Activated B cell treated with CpG ODN at 0.5 μM for 24 hours (primary cell): ENCODE measurements around the gene EFNB3. TPM values are rescaled to one million over a fixed set of nuclear protein-coding genes. Genes with fewer than 3 reads are reported as not detected.

ENCODE experiments used
- ATAC-seq: fragments of 200-7000 bp; cut with Tn5 transposase; one replicate; pipeline ENCODE4 v1.10.0; 2021; ENCODE audit warnings: low read depth, mild to moderate bottlenecking, moderate library complexity
- CTCF ChIA-PET: fragments of 350-600 bp; sonication (Branson Sonifier 250); formaldehyde crosslinking; loops from one replicate; lab custom pipeline; 2021; ENCODE audit warnings: antibody characterized with exemption; lab: Charles Lee
- POLR2A ChIA-PET: fragments of 350-600 bp; sonication (Branson Sonifier 250); formaldehyde crosslinking; loops from one replicate; lab custom pipeline; 2021; ENCODE audit warnings: antibody characterized with exemption; lab: Charles Lee
- DNase-seq: peaks from one replicate; pipeline ENCODE4 v3.0.0; 2022
- H3K27ac Mint-ChIP-seq: one replicate; pipeline ENCODE4 v1.8.0; 2020; ENCODE audit warnings: mixed read lengths
- H3K27me3 Mint-ChIP-seq: one replicate; pipeline ENCODE4 v1.8.0; 2021; ENCODE audit warnings: mixed read lengths
- H3K36me3 Mint-ChIP-seq: one replicate; pipeline ENCODE4 v1.8.0; 2021; ENCODE audit warnings: low read depth, mixed read lengths
- H3K4me1 Mint-ChIP-seq: one replicate; pipeline ENCODE4 v1.8.0; 2021; ENCODE audit warnings: mixed read lengths
- H3K4me3 Mint-ChIP-seq: one replicate; pipeline ENCODE4 v1.8.0; 2020; ENCODE audit warnings: mild to moderate bottlenecking, mixed read lengths
- H3K9me3 Mint-ChIP-seq: one replicate; pipeline ENCODE4 v1.8.0; 2020; ENCODE audit warnings: mixed read lengths
- CTCF ChIP-seq: fragments of 200-600 bp; IDR thresholded peaks from one replicate; pipeline ENCODE4 v1.8.0; 2022; ENCODE audit warnings: antibody characterized with exemption, mild to moderate bottlenecking
- intact Hi-C: fragments of 100-400 bp; cut with micrococcal nuclease; formaldehyde crosslinking; loops from one replicate; pipeline ENCODE4 v1.15.1; 2024
- total RNA-seq: library from RNA; stranded (reverse); gene quantifications from 2 replicates; pipeline ENCODE4 v1.2.3, GENCODE V29; 2022

Gene EFNB3
- total RNA-seq, 1 donor from 2014 or later, result not detected

GRCh38 chr17:7668482-7668881 is 36.5 kb upstream of the EFNB3 start:
- no peaks in the 10 kb centered on the region for H3K4me1 Mint-ChIP-seq
- no peak overlapping the region for H3K4me3 Mint-ChIP-seq
- H3K36me3 Mint-ChIP-seq, result peaks cover 64% of the 10 kb centered on the region
- peaks cover 2% of the 10 kb centered on the region for H3K9me3 Mint-ChIP-seq
- DNase-seq (no peak), ATAC-seq (no peak)
- POLR2A ChIA-PET, result interaction anchor here (0.7 kb wide), 1 partner anchor 545 kb away, joined by 8 read pairs; no protein-coding TSS in a partner anchor
- H3K27me3 Mint-ChIP-seq, result no peaks in the 10 kb centered on the region
- intact Hi-C loops, result no loop called here
- no peak for TF ChIP-seq CTCF
- no peak overlapping the region for H3K27ac Mint-ChIP-seq
- CTCF ChIA-PET, result no interaction called here

- H3K4me1 Mint-ChIP-seq, result peaks cover 7% of the 10 kb centered on the region
- H3K36me3 Mint-ChIP-seq, result peaks cover 80% of the 10 kb centered on the region
- ATAC-seq (no peak), DNase-seq (no peak)
- intact Hi-C loops, result no loop called here
- CTCF ChIA-PET, result interaction anchor here (1.3 to 1.9 kb wide), 5 partner anchors 14 to 121 kb away, joined by 3 to 8 read pairs (median 4); partner anchors contain the start of gene TP53
- no peak for TF ChIP-seq CTCF
- H3K27me3 Mint-ChIP-seq, result no peaks in the 10 kb centered on the region
- no peak overlapping the region for H3K4me3 Mint-ChIP-seq
- H3K27ac Mint-ChIP-seq, result no peak overlapping the region
- POLR2A ChIA-PET, result interaction anchor here (0.7 to 5.5 kb wide), 5 partner anchors 14 to 100 kb away, joined by 3 to 39 read pairs (median 4); partner anchors contain the start of genes MPDU1, SAT2, TP53 and WRAP53
- peaks cover 6% of the 10 kb centered on the region for H3K9me3 Mint-ChIP-seq
These were observed 31.8 kb upstream of the EFNB3 start for GRCh38 chr17:7673239-7673638.

GRCh38 chr17:7674934-7675333 is 30.1 kb upstream of the EFNB3 start:
- Mint-ChIP-seq H3K27ac (no peak overlapping the region), H3K4me3 (no peak overlapping the region), H3K4me1 (peaks cover 8% of the 10 kb centered on the region), H3K36me3 (peaks cover 68% of the 10 kb centered on the region), H3K9me3 (peaks cover 6% of the 10 kb centered on the region), H3K27me3 (no peaks in the 10 kb centered on the region)
- intact Hi-C loops, result no loop called here
- ATAC-seq (no peak), DNase-seq (no peak)
- ChIA-PET POLR2A (interaction anchor here (5.5 kb wide), 1 partner anchor 12 kb away, joined by 39 read pairs; the partner anchor contains the start of genes TP53 and WRAP53), CTCF (interaction anchor here (0.8 kb wide), 1 partner anchor 12 kb away, joined by 3 read pairs; the partner anchor contains the start of gene TP53)
- TF ChIP-seq CTCF, result no peak

- Mint-ChIP-seq H3K27me3 (no peaks in the 10 kb centered on the region), H3K4me1 (peaks cover 11% of the 10 kb centered on the region), H3K4me3 (no peak overlapping the region), H3K36me3 (peaks cover 56% of the 10 kb centered on the region), H3K27ac (no peak overlapping the region), H3K9me3 (peaks cover 6% of the 10 kb centered on the region)
- no peak for DNase-seq
- ChIA-PET CTCF (no interaction called here), POLR2A (interaction anchor here (5.5 kb wide), 1 partner anchor 11 kb away, joined by 39 read pairs; the partner anchor contains the start of genes TP53 and WRAP53)
- no peak for TF ChIP-seq CTCF
- intact Hi-C loops, result no loop called here
- ATAC-seq, result no peak
These were observed 28.5 kb upstream of the EFNB3 start for GRCh38 chr17:7676533-7676932.

- Mint-ChIP-seq H3K27ac (peak overlapping the region; percentile 13), H3K27me3 (no peaks in the 10 kb centered on the region)
These were observed 27.5 kb upstream of the EFNB3 start for GRCh38 chr17:7677388-7678067.

More at GRCh38 chr17:7677388-7678067, 27.5 kb upstream of the EFNB3 start:
- intact Hi-C loops, result no loop called here
- ATAC-seq (no peak), DNase-seq (no peak)
- H3K4me3 Mint-ChIP-seq, result no peak overlapping the region
- ChIA-PET CTCF (interaction anchor here (1.9 kb wide), 1 partner anchor 10 kb away, joined by 6 read pairs; the partner anchor contains the start of genes TP53 and WRAP53), POLR2A (interaction anchor here (0.6 to 5.5 kb wide), 2 partner anchors 8 to 10 kb away, joined by 3 to 39 read pairs; partner anchors contain the start of genes TP53 and WRAP53)
- TF ChIP-seq CTCF, result no peak
- peaks cover 6% of the 10 kb centered on the region for H3K9me3 Mint-ChIP-seq
- H3K4me1 Mint-ChIP-seq, result peaks cover 12% of the 10 kb centered on the region
- peaks cover 52% of the 10 kb centered on the region for H3K36me3 Mint-ChIP-seq
